Measurements from ENCODE around the gene CHIC2.

- TF ChIP-seq CREB1 (IDR thresholded peaks at IDR 0.05) (no peak), EZH2 (IDR thresholded peaks at IDR 0.05; ENCODE audit: low read depth, low read length, severe bottlenecking) (peak; percentile 92), TBP (IDR thresholded peaks at IDR 0.05; ENCODE audit: low read depth, low read length) (no peak)
- TF ChIP-seq, protein P1, sequence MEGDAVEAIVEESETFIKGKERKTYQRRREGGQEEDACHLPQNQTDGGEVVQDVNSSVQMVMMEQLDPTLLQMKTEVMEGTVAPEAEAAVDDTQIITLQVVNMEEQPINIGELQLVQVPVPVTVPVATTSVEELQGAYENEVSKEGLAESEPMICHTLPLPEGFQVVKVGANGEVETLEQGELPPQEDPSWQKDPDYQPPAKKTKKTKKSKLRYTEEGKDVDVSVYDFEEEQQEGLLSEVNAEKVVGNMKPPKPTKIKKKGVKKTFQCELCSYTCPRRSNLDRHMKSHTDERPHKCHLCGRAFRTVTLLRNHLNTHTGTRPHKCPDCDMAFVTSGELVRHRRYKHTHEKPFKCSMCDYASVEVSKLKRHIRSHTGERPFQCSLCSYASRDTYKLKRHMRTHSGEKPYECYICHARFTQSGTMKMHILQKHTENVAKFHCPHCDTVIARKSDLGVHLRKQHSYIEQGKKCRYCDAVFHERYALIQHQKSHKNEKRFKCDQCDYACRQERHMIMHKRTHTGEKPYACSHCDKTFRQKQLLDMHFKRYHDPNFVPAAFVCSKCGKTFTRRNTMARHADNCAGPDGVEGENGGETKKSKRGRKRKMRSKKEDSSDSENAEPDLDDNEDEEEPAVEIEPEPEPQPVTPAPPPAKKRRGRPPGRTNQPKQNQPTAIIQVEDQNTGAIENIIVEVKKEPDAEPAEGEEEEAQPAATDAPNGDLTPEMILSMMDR (IDR thresholded peaks at IDR 0.05; ENCODE audit: control extremely low read depth in 1 of 3, insufficient read depth in 1 of 3, low read depth in 1 of 3, low read length in 3 of 3) = no peak
Observed at GRCh38 chr4:54100595-54101189, 36.3 kb upstream of the CHIC2 start.

Data from H1 (cell line).